ENCODE measurements around the gene WDR77. TPM values are rescaled to one million over a fixed set of nuclear protein-coding genes. Genes with fewer than 3 reads are reported as not detected.

Gene WDR77
- total and polyA plus RNA-seq, 2 of the 13 experiments (the other 11 are each of a cell fraction or from before 2014, with no cell fraction given) = 90.6 to 108 TPM

- TF ChIP-seq CREM (IDR thresholded peaks at IDR 0.05) (no peak), CREM (CRISPR knock-in tag; IDR thresholded peaks at IDR 0.05) (no peak), SMC3 (IDR thresholded peaks at IDR 0.05; ENCODE audit: low read length) (peak; percentile 54), DMAP1 (CRISPR knock-in tag; IDR thresholded peaks at IDR 0.05) (no peak), ZNF543 (CRISPR knock-in tag; IDR thresholded peaks at IDR 0.05) (no peak), ZNF546 (CRISPR knock-in tag; conservative IDR thresholded peaks at IDR 0.05) (no peak), ZNF547 (CRISPR knock-in tag; IDR thresholded peaks at IDR 0.05) (no peak), ZNF576 (CRISPR knock-in tag; IDR thresholded peaks at IDR 0.05) (no peak), ZNF318 (CRISPR knock-in tag; IDR thresholded peaks at IDR 0.05) (no peak), ATF1 (CRISPR knock-in tag; IDR thresholded peaks at IDR 0.05) (no peak), ZNF143 (CRISPR knock-in tag; IDR thresholded peaks at IDR 0.05) (no peak), ZNF841 (CRISPR knock-in tag; IDR thresholded peaks at IDR 0.05; ENCODE audit: borderline replicate concordance) (no peak), ZNF550 (CRISPR knock-in tag; IDR thresholded peaks at IDR 0.05; ENCODE audit: borderline replicate concordance) (no peak), FUBP1 (CRISPR knock-in tag; IDR thresholded peaks at IDR 0.05; ENCODE audit: borderline replicate concordance) (no peak), TERF1 (CRISPR knock-in tag; IDR thresholded peaks at IDR 0.05) (no peak), ZNF280B (CRISPR knock-in tag; IDR thresholded peaks at IDR 0.05; ENCODE audit: borderline replicate concordance) (no peak), JDP2 (CRISPR knock-in tag; IDR thresholded peaks at IDR 0.05; ENCODE audit: borderline replicate concordance) (no peak)
Observed at GRCh38 chr1:111399792-111400610, 49.1 kb downstream of the WDR77 start (continued).

Data from HepG2 (cell line).